Mucosa of rectum (tissue), 2 donors: ENCODE data around the gene FANCF.
"Not testable (repeated sequence)": the region's sequence is repeated elsewhere in the genome, so short reads cannot be mapped to it uniquely, and the experiment has no call there.

Experiments
- H3K27ac ChIP-seq, 2 donors: one replicate each; pipeline ENCODE4 v1.7.0; 2013; ENCODE audit warnings: inconsistent platforms in 2 of 2, low read depth in 2 of 2, low read length in 2 of 2
- H3K27me3 ChIP-seq, 2 donors: one replicate each; pipeline ENCODE4 v1.7.0; 2013; ENCODE audit warnings: low read length in 2 of 2; ENCODE audit not compliant: control insufficient read depth in 2 of 2, insufficient read depth in 2 of 2
- H3K36me3 ChIP-seq, 2 donors: one replicate each; pipeline ENCODE4 v1.7.0; 2013; ENCODE audit warnings: low read length in 2 of 2; ENCODE audit not compliant: control insufficient read depth in 2 of 2, insufficient read depth in 2 of 2
- H3K4me1 ChIP-seq, 2 donors: one replicate each; pipeline ENCODE4 v1.7.0; 2013; ENCODE audit warnings: low read length in 2 of 2, mild to moderate bottlenecking in 1 of 2; ENCODE audit not compliant: control insufficient read depth in 2 of 2, insufficient read depth in 2 of 2
- H3K4me3 ChIP-seq, 2 donors: one replicate each; pipeline ENCODE4 v1.7.0; 2013; ENCODE audit warnings: low read length in 2 of 2
- H3K9ac ChIP-seq, 2 donors: one replicate each; pipeline ENCODE4 v1.7.0; 2013; ENCODE audit warnings: low read length in 2 of 2, low read depth in 1 of 2, mild to moderate bottlenecking in 1 of 2
- H3K9me3 ChIP-seq, 2 donors: one replicate each; pipeline ENCODE4 v1.7.0; 2013; ENCODE audit warnings: low read length in 2 of 2; ENCODE audit not compliant: control insufficient read depth in 2 of 2
- donor health status: healthy.
- donor health status: Normal muscosa, but diverticular disease.

FANCF gene

DNA sequence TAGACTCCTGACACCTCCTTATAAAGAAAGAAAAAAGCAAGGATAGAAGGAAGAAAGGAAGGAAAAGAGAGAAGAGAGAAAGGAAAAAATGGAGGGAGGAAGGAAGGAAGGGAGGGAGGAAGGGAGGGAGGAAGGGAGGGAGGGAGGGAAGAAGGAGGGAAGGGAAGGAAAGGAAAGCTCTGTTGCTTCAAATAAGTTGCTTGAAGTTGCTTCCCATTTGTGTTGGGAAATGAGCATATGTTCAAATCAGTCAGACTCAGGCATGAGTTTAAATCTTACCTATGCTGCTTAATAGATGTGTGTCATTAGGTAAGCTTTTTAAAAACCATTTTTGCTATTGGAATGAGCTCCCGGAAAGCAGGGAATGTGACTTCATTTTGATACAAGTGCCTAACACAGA, 34.2 kb upstream of the FANCF start:
- H3K4me3 ChIP-seq = no peak overlapping the region
- H3K27ac ChIP-seq = no peak overlapping the region
- H3K27me3 ChIP-seq = no peaks in the 10 kb centered on the region
- H3K4me1 ChIP-seq = no peaks in the 10 kb centered on the region
- H3K9ac ChIP-seq = no peak overlapping the region
- H3K36me3 ChIP-seq = no peaks in the 10 kb centered on the region
- H3K9me3 ChIP-seq = no peaks in the 10 kb centered on the region

DNA sequence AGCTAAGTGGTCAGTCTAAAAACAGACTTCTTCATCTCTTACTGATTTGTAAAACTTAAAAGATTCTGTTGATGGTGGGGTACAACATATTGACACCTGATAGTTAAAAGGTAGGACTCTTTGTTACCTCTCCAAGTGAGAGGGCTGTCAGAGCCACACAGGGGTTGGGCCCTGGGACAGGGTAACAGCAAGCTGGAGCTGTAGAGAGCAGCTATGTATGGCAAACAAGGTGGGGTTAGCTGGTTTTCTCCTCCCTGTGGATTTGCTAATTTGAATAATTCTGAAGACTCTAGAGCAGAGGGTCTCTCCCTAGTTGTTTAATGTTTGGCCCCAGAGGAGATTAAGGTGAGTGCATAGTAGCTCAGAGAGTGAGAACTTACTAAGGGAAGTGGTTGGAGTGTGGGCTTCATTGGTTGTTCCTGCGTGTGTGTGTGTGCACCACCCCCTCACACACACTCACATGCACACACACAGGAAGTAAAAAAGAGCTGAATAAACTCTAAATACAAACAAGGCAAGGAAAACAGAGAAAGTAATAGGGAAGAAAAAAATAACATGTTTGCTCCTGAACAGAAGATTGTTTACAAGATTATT, 31.6 kb upstream of the FANCF start:
- no peaks in the 10 kb centered on the region for H3K4me1 ChIP-seq
- no peak overlapping the region for H3K27ac ChIP-seq
- H3K36me3 ChIP-seq = no peaks in the 10 kb centered on the region
- H3K9me3 ChIP-seq = no peaks in the 10 kb centered on the region
- no peak overlapping the region for H3K4me3 ChIP-seq
- no peaks in the 10 kb centered on the region for H3K27me3 ChIP-seq
- H3K9ac ChIP-seq = no peak overlapping the region

DNA sequence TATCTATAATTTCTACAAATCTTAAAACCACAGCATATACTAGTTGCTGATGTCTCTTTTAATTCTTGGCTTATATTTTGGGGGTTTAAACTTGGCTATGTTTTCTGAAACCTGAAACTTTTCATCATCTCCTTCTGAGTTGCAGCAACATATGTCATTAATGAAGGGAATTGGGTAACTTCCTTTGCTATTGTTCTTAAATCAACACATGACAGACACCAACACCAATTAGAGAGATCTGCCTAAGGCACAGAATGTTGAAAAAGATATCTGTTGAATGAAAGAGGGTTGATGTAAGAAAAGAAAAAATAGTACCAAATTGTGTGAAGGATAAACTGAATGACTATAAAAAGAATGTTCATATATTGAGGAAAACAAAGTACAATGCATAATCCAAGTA, 30.5 kb upstream of the FANCF start:
- no peak overlapping the region for H3K4me3 ChIP-seq
- H3K27ac ChIP-seq = no peak overlapping the region
- no peaks in the 10 kb centered on the region for H3K9me3 ChIP-seq
- no peak overlapping the region for H3K9ac ChIP-seq
- H3K36me3 ChIP-seq = no peaks in the 10 kb centered on the region
- no peaks in the 10 kb centered on the region for H3K4me1 ChIP-seq
- no peaks in the 10 kb centered on the region for H3K27me3 ChIP-seq

DNA sequence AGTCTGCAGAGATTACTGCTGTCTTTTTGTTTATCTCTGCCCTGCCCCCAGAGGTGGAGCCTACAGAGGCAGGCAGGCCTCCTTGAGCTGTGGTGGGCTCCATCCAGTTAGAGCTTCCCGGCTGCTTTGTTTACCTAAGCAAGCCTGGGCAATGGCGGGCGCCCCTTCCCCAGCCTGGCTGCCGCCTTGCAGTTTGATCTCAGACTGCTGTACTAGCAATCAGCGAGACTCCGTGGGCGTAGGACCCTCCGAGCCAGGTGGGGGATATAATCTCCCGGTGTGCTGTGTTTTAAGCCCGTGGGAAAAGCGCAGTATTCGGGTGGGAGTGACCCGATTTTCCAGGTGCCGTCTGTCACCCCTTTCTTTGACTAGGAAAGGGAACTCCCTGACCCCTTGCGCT, 26.7 kb upstream of the FANCF start:
- H3K36me3 ChIP-seq, H3K4me3 ChIP-seq, H3K9ac ChIP-seq, H3K9me3 ChIP-seq, H3K27me3 ChIP-seq, H3K4me1 ChIP-seq, H3K27ac ChIP-seq: not testable (repeated sequence)

DNA sequence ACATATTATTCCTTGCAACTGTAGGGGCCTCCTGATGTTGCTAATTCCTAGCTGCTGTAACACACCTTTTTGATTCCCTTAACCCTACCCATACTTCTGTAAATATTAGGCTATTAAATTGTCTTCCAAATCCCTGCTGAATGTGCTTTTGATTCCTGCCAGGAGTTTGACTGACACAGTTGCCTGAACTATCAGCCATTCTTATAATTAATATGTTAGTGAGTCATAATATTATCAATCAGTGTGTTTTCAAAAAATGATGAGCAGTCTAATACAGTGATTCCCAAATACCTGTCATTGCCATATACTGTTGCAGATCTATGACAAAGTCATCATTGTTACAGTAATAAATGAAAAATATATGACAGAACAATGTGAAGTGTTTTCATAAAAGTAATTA, 15.9 kb upstream of the FANCF start:
- no peak overlapping the region for H3K4me3 ChIP-seq
- H3K27ac ChIP-seq = no peak overlapping the region
- H3K9me3 ChIP-seq = no peaks in the 10 kb centered on the region
- H3K36me3 ChIP-seq = no peaks in the 10 kb centered on the region
- H3K27me3 ChIP-seq = no peaks in the 10 kb centered on the region
- no peaks in the 10 kb centered on the region for H3K4me1 ChIP-seq
- H3K9ac ChIP-seq = no peak overlapping the region

DNA sequence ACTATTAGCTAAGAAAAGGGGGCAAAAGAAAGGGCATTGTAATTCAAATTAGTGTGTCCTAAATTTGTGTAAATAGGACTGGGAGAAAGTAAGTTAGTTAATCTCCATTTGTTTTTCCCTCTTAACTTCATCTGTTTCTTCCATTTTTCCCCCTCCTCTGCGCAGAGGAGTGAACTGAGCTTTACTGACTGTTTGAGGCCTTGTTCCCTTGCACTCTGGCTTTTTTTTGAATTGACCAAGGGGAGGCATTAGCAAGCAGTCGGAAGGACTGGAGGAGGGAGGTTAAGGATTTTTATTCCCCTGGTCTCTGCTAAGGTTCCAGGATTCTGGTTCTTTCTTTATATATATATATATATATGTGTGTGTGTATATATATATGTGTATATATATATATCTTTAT, 15.2 kb upstream of the FANCF start:
- H3K36me3 ChIP-seq = no peaks in the 10 kb centered on the region
- H3K9me3 ChIP-seq = no peaks in the 10 kb centered on the region
- no peak overlapping the region for H3K9ac ChIP-seq
- no peak overlapping the region for H3K4me3 ChIP-seq
- H3K4me1 ChIP-seq = no peaks in the 10 kb centered on the region
- H3K27me3 ChIP-seq = no peaks in the 10 kb centered on the region
- H3K27ac ChIP-seq = no peak overlapping the region

DNA sequence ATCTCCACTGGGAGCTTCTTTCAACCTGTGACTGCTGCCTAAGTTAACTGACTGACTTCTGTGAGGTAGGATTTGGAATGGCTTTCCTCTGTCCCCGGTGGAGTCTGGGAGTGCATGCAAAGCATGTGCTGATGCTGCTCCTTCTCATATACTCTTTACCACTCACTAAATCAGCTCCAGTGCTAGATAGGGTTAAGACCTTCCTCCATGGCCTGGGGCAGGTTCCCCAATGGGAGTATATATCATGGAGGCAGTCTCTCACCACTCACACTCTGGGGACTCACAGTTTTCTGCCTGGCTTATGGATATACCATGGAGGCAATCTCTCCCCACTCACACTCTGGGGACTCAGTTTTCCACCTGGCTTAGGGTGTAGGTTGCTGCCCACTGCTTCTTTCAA, 10.1 kb upstream of the FANCF start:
- Histone ChIP-seq H3K4me3 (no peak overlapping the region), H3K9ac (no peak overlapping the region), H3K4me1 (no peaks in the 10 kb centered on the region), H3K27me3 (no peaks in the 10 kb centered on the region), H3K36me3 (no peaks in the 10 kb centered on the region), H3K9me3 (no peaks in the 10 kb centered on the region), H3K27ac (no peak overlapping the region)

DNA sequence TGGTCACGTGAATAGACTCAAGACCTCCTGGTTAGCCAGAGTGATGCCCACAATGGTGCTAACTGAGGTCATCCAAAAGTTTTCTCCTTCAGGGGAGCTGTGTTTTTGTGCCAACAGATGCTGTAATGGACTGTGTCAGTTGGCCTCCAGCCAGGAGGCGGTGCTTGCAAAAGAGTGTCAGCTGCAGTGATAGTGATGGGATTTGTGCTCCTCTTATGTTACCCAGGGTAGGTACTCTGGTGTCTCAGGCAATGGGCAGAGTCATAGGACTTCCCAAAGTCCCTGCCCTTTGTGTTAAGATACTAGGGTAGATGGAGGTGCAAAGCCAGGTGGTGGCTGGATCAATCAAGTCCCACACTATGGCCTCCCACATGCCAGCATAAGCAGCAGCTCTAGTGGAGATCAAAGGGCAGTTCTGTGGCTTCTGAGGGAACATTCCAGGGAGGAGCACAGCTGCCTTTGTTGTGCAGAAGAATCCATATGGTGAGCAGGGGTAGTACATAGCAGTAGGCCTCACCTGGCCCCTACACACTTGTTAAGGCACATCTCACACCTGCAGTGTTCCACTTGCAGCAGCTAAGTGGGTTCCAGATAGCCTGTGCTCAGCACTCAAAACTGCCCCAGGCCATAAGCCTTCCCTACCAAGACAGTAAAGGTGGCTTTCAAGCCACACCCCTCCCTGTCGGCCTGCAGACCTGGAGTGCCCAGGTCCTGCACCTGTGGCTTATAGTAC, 9.4 kb upstream of the FANCF start:
- Histone ChIP-seq H3K9ac (no peak overlapping the region), H3K36me3 (no peaks in the 10 kb centered on the region), H3K27me3 (no peaks in the 10 kb centered on the region), H3K4me1 (no peaks in the 10 kb centered on the region), H3K9me3 (no peaks in the 10 kb centered on the region), H3K4me3 (no peak overlapping the region), H3K27ac (no peak overlapping the region)

DNA sequence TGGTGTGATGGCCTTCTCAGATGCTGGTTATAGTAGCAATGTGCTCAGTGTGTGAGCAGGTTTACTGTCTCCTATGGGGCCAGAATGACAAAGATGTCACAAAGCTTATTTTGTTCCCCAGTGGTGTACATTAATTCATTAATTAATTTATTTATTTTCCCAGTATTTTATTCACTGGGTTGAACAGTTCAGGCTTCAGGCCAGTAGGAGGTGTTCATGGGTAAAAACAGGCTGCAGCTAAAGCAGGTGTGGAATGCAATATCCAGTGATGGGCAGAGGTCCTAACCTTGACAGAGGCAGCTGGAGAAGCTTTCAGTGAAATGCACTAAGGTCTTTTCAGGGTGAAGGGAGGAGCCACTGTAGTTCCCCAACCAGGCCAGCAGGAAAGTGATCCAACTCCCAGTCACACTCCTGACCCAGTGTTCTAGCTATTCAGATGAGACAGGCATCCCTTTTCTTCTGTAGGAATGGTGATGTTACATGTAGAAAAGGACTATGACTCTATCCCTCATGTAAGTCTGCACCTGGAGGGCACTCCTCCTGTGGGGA, 7.8 kb upstream of the FANCF start:
- no peak overlapping the region for H3K9ac ChIP-seq

DNA sequence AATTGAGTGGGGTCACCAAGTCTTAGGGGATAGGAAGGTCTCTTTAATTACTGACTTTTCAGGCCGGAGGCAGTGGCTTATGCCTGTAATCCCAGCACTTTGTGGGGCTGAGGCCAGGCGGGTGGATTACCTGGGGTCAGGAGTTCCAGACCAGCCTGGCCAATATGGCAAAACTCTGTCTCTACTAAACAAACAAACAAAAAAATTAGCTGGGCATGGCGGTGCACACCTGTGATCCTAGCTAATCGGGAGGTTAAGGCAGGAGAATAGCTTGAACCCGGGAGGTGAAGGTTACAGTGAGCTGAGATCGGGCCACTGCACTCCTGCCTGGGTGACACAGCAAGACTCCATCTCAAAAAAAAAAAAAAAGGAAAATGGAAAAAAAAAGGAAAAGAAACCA, 1.8 kb upstream of the FANCF start:
- H3K9me3 ChIP-seq = no peaks in the 10 kb centered on the region
- H3K4me1 ChIP-seq = peaks cover 6 to 8% of the 10 kb centered on the region in 2 donors
- H3K27ac ChIP-seq = no peak overlapping the region
- H3K27me3 ChIP-seq = no peaks in the 10 kb centered on the region
- no peaks in the 10 kb centered on the region for H3K36me3 ChIP-seq
- no peak overlapping the region for H3K4me3 ChIP-seq
- H3K9ac ChIP-seq = no peak overlapping the region

More for the DNA sequence above, 7.8 kb upstream of the FANCF start:
- Histone ChIP-seq H3K27ac (no peak overlapping the region), H3K27me3 (no peaks in the 10 kb centered on the region), H3K4me1 (no peaks in the 10 kb centered on the region), H3K4me3 (no peak overlapping the region), H3K9me3 (no peaks in the 10 kb centered on the region), H3K36me3 (no peaks in the 10 kb centered on the region)
